Measurements from ENCODE around the gene ECEL1.

- TF ChIP-seq CTCF (IDR thresholded peaks at IDR 0.05) (no peak), POLR2A (IDR thresholded peaks at IDR 0.05) (no peak)
Measured at GRCh38 chr2:232484628-232485347, 2.8 kb downstream of the ECEL1 start.
